IMR-90 (cell line): ENCODE data around the gene NT5C1B.

Experiments used
- BHLHE40 ChIP-seq: fragments of 150-350 bp; IDR thresholded peaks from 2 replicates; pipeline ENCODE4 v1.6.1; 2016; ENCODE audit warnings: mild to moderate bottlenecking, low read depth, low read length
- CHD1 ChIP-seq: IDR thresholded peaks from 2 replicates; pipeline ENCODE4 v1.6.1; 2012; ENCODE audit warnings: low read depth, low read length, improper control_type of control experiment
- FOS ChIP-seq: fragments of 150-350 bp; IDR thresholded peaks from 2 replicates; pipeline ENCODE4 v1.6.1; 2016; ENCODE audit warnings: low read depth, low read length
- MAFK ChIP-seq: IDR thresholded peaks from 2 replicates; pipeline ENCODE4 v1.6.1; 2012; ENCODE audit warnings: low read depth, low read length, improper control_type of control experiment
- MXI1 ChIP-seq: IDR thresholded peaks from 2 replicates; pipeline ENCODE4 v1.6.1; 2012; ENCODE audit warnings: low read depth, mild to moderate bottlenecking, low read length, moderate library complexity, borderline replicate concordance
- NFE2L2 ChIP-seq: fragments of 150-350 bp; IDR thresholded peaks from 2 replicates; pipeline ENCODE4 v1.6.1; 2016; ENCODE audit warnings: low read depth, mild to moderate bottlenecking, low read length
- POLR2A ChIP-seq: IDR thresholded peaks from 2 replicates; pipeline ENCODE4 v1.6.1; 2012; ENCODE audit warnings: mild to moderate bottlenecking, low read depth, low read length
- RAD21 ChIP-seq: IDR thresholded peaks from 2 replicates; pipeline ENCODE4 v1.6.1; 2012; ENCODE audit warnings: low read length, improper control_type of control experiment
- RCOR1 ChIP-seq: IDR thresholded peaks from 2 replicates; pipeline ENCODE4 v1.6.1; 2012; ENCODE audit warnings: mild to moderate bottlenecking, low read length, improper control_type of control experiment; ENCODE audit not compliant: insufficient replicate concordance
- SMC3 ChIP-seq: fragments of 150-350 bp; IDR thresholded peaks from 2 replicates; pipeline ENCODE4 v1.6.1; 2016; ENCODE audit warnings: low read depth, mild to moderate bottlenecking, antibody characterized with exemption, low read length, moderate library complexity
- TF ChIP-seq, protein P1 (sequence below): conservative IDR thresholded peaks from 2 replicates; pipeline ENCODE4 v1.5.1; 2012; ENCODE audit warnings: mild to moderate bottlenecking, low read depth, low read length, improper control_type of control experiment

DNA sequence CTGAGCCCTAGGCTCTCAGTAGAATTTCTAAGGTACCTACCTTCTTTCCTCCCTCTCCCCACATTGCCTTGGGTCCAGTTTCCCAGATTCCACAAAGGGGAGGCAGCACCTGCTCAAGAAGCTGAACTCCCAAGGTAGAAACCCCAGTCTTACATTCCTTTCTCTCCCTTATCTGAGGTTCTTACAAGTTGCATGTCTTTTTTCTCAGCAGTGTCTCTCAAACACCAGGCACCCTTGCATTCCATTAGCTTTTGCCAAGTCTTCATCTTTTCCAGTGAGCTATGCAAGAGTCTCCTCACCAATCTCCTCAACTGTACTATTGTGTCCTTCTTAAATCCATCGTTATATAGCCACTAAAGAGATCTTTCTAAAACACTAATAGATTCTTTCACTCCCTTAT lies 4.1 kb upstream of the NT5C1B start:
- TF ChIP-seq POLR2A (no peak), FOS (no peak), BHLHE40 (no peak), CHD1 (no peak), RAD21 (no peak), RCOR1 (no peak), MXI1 (no peak), NFE2L2 (no peak), SMC3 (no peak), MAFK (no peak)
- TF ChIP-seq, protein P1, sequence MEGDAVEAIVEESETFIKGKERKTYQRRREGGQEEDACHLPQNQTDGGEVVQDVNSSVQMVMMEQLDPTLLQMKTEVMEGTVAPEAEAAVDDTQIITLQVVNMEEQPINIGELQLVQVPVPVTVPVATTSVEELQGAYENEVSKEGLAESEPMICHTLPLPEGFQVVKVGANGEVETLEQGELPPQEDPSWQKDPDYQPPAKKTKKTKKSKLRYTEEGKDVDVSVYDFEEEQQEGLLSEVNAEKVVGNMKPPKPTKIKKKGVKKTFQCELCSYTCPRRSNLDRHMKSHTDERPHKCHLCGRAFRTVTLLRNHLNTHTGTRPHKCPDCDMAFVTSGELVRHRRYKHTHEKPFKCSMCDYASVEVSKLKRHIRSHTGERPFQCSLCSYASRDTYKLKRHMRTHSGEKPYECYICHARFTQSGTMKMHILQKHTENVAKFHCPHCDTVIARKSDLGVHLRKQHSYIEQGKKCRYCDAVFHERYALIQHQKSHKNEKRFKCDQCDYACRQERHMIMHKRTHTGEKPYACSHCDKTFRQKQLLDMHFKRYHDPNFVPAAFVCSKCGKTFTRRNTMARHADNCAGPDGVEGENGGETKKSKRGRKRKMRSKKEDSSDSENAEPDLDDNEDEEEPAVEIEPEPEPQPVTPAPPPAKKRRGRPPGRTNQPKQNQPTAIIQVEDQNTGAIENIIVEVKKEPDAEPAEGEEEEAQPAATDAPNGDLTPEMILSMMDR, result no peak
